SKM-1 treated with dmso at 0.1 percent for 144 hours (cell line): ENCODE data around the gene SLC9A9.

Source experiments
- DNase-seq: peaks from one replicate; lab custom pipeline; 2025; ENCODE audit not compliant: unreplicated experiment; lab: John Stamatoyannopoulos, UW

Gene SLC9A9

DNA sequence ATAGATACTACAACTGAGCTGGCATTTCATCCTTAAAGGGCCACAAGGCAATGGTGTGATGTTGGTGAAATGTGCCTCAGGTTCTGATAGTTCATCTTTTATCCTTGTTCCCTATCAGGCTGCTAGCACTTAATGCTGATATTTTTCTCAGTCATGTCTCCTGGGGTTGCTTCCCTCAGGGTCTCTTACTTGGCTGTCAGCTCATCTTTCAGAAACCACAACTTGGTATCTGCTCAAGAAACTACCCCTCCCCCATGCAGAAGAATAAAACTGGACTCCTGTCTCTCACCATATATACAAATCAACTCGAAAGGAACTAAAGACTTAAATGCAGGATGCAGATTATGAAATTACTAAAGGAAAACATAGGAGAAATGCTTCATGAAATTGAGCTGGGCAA lies 420.6 kb downstream of the SLC9A9 start:
- no peak for DNase-seq

DNA sequence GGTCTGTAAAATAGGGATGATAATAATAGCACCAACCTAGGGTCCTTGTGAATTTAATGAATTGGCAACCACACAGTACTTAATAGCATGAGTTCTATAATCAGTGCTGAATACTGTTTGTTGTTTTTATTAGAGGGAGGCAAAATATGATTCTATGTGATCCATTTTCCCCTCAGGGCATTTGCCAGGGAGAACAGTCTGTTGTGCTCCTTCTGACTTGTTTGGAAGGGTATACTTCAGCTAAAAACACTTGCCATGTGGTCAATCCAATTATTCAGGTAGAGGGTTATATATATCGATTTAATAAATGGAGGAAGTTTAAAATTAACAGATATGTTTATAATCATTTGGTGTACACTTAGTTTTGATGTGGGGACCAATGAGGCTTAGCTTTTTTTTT lies 423.4 kb downstream of the SLC9A9 start:
- no peak for DNase-seq

DNA sequence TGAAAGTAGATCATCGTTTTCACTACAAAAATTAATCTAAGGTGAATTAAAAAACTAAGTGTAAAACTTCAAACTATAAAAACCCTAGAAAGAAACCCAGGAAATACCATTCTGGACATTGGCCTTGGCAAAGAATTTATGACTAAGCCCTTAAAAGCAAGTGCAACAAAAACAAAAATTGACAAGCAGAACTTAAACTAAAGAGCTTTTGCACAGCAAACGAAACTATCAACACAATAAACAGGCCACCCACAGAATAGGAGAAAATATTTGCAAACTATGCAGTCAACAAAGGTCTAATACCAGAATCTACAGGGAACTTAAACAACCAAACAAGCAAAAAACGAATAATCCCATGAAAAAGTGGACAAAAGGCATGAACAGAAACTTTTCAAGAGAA lies 426.7 kb downstream of the SLC9A9 start:
- no peak for DNase-seq

DNA sequence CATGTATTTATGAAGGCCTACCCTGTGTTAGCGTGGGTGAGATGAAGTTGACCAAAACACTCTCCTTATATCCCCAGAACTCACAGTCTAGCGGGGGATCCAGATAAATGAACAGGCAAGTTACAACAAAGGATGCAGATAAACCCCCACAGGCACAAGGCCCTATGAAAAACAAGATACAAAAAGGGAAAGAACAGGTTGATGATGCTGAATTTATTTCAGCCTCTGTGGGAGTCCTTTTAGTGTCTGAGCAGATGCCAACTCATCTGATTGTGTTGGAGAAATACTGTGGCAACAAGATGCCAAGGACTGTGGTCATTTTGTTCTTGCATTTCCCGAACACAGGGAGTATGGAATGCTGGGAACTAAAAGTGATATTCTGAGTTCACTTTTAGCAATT lies 428.7 kb downstream of the SLC9A9 start:
- DNase-seq, result no peak

DNA sequence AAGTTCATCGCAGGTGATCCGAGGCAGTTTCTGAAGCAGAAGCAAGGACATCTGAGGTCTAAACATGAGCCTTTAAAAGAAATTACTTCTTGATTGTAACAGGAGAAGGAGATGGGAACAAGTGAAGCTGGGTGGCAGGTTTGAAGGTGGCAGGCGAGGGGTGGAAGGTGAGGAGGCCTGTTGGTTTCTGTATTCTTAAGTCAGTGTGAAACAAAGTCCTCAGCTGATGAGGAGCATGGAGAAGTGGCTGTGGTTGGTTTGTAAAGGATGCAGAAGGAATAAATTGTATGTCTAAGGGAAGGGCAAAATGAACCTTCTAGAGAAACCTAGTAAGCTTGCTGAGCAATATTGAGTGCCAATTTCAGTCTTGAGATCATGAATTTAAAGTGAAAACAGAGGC lies 429.9 kb downstream of the SLC9A9 start:
- no peak for DNase-seq

DNA sequence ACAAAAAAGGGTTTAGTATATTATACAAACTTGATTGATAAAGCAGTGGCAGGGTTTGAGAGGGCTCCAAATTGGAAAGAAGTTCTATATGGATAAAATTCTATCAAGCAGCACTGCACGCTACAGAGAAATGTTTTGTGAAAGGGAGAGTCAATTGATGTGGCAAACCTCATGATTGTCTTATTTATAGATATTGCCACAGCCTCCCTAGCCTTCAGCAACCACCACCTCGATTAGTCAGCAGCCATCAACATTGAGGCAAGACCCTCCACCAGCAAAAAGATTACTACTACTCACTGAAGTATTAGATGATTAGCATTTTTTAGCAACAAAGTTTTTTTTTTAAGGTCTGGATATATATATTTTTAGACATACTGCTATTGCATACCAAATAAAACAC lies 432.0 kb downstream of the SLC9A9 start:
- DNase-seq, result no peak

DNA sequence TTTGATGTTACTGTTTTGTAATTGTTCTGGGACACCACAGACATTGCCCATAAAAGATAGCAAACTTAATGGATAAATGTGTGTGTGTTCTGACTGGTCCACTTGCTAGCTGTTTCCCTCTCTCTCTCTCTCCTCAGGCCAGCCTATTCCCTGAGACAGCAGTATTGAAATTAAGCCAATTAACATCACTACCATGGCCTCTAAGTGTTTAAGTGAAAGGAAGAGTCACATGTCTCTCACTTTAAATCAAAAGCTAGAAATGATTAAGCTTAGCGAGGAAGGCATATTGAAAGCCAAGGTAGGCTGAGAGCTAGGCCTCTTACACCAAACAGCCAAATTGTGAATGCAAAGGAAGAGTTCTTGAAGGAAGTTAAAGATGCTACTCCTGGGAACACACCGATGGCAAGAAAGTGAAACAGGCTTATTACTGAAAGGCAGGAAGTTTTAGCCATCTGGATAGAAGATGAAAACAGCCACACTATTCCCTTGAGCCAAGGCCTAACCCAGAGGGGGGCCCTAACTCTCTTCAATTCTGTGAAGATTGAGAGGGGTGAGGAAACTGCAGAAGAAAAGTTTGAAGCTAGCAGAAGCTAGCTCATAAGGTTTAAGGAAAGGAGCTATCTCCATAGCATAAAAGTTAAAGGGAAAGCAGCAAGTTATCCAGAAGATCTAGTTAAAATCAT lies 433.6 kb downstream of the SLC9A9 start:
- no peak for DNase-seq

DNA sequence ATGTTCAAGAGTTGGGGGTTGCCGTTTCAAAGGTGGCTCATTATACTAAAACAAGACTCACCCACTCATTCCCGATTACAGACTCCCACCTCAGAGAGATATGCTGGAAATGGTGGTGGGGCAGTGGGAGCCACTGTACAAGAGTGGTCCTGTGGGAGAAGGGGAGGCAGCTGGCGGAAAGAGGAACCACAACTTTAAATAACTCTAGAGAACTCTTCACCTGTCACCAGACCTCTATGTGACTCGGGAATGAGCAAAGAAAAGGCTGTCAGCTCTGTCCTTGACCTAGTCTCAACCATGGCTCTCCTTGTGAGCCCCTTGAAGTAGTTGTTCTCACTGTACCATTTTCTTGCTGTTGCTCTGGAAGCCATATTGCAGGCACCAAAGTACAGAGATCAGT lies 434.9 kb downstream of the SLC9A9 start:
- DNase-seq, result no peak

DNA sequence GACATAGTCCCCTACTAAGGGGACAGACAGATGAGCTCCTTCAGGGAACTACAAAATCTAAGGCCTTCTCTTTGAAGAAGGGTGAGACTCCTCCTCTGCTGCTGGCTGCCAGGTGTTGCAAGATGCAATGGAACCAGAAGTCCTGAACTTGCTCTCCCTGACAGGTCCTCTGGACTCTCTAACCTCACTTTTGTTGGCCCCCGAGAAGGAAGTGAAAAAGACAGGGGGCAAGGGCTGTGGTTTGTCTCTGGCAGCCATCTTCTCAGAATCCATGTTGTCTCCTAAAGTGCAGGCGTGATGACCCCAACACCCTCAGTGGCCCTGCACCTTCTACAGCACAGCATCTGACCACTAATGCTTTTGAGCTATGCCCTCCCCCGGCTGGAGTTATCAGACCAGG lies 436.2 kb downstream of the SLC9A9 start:
- DNase-seq, result no peak

DNA sequence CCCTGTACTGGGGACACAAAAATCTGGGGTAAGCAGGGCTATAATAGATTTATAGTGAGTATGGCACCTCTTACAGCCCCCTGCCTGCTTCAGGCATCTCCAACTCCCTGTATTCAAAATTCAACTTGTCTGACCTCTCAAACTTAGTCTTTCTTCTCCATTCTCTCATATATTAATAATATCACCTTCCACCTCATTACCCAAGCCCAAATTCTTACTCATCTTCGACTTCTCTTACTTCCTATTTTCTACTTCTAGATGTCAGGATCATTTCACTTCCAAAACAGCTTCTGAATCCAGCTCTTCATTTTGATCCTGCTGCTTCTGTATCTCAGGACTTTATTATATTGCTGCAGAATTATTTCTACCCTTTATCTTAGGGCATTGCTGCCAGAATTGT lies 438.0 kb downstream of the SLC9A9 start:
- peak; percentile 4 for DNase-seq

DNA sequence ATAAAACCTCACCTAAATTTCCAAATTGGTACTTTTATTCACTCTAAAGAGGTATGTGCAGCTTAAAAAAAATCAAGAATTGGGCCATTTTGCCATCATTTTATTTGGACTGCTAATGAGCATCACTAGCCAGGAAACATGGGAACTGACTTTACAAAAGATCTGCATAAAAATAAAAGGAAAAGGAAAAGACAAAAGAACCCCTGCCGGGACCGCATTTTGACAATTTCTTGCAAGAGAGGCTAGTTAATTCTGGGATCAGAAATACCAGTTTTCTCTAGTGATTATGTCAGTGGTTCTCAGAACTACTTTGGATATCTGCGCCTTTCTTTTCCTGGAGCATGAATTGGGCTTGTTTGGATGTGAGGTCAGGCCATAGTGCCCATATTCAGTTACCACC lies 439.5 kb downstream of the SLC9A9 start:
- DNase-seq, result no peak

DNA sequence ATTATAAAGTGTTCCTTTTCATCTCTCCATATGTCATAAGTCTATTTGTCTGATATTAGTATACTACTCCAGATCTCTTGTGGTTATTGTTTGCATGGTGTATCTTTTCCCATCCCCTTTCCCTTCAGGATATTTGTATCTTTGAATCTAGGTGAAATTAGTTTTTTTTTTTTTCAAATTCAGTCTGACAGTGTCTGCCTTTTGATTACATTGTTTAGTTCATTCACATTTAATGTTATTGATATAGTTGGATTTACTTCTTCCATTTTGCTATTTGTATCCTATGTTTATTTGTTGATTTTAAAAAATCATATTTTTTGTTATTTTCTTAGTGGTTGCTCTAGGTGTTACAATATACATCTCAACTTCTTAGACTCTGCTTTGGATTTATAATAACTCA lies 445.7 kb downstream of the SLC9A9 start:
- no peak for DNase-seq

DNA sequence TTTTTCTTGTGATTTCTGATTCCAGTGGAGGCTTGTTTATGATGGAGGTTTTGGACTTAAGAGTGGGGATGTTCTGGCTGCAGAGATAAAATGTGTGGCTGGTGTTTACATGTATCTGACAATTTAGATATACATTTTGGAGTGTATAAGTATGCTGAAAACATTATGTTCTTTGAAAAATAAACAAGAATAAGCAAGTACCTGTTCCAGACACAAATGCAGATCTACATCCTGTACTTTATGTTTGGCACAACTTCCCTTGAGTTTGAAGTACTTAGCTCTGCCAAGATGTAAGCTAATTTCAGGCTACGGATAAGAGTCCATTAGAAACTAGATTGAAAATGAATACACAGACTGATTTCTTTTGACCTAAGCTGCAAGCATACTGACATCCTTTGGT lies 451.5 kb downstream of the SLC9A9 start:
- DNase-seq, result no peak

DNA sequence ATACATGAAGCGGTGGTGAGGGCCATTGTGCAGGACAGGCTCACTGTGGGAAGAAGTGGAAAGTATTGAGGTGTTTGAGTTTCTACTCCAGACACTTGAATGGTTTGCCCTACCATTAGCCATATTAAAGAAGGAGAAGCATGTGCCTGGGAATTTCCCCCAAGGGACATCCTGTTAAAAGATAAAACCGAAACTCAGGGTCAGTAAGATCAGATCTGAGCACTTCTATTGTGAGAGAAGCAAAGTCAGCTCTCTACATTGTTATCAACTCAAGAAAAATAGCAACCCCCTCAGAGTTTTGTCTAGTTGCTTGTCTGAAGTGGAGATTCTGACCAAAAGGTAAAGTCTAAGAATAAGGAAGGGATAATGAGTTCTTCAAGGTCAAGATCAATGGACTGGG lies 458.9 kb downstream of the SLC9A9 start:
- DNase-seq, result no peak

DNA sequence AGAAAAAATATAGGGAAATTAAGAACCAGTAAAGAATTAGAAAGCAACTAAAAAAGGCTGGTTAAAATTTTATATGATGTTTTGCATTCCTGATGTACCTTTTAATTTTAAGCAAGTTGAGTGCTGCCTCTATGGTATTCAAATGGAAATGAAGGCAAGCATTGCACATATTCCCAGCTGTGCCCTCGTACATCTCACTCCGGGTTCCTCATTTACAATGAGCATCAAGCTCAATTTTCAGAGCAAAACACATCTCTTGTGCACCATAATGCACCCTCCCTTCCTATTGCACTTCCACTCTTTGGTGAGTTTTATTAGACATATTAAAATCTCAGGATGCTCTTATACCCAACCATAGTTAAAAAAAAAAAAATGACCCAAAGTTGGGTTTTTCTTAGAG lies 460.8 kb downstream of the SLC9A9 start:
- DNase-seq, result no peak

DNA sequence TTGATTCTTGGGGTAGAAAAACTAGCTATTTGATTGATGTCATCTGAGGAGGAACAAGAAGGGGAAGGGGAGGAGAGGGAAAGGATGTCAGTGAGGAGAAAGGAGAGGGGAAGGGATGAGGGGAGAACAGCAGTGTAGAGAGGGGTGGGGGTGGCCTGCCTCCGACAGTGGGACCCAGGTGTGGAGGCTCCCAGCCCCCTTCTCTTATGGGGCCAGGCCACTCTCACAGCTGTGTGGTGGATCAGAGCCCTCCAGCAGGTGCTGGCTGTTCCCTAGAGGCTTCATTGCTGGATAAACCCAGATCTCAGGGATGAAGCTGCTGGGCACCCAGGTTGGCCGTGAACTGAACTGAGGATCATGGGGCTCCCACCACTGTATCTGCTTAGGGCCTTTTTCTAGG lies 464.2 kb downstream of the SLC9A9 start:
- no peak for DNase-seq

DNA sequence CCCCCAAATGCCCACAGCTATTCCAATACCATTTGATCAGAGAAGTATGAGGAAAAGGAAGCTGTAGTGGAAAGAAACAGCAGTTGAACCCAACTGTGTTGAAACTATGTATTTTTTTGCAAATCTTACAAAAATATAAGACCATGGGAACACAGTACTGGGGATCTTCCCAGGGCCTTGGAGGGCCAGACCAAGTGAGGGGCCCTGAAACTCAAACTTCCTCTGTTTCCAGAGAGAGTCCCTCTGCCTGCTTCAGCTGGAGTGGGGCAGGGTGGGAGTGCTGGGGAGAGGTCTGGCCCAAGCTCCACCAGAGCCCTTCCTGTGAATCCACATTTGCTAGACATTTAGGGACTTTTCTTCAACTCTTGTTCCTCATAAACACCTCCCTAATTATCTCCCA lies 464.8 kb downstream of the SLC9A9 start:
- DNase-seq, result no peak

DNA sequence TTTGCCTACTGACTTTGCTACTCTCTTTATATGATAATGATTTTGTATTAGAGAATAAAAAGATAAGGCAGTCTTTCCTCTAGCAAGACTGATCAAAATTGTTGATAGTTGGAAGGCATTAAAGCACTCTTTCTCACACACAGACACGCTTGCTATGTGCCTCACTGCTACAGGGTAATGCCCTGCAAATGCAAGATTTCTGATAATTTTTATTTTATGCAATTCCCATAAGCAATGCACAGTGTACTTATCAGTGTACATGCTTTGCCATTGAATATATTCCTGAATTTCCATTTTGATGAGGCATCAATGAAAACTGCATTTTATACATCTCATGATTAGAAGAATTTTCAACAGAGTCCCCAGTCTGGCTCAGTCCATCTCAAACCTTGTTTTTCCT lies 465.5 kb downstream of the SLC9A9 start:
- DNase-seq, result no peak

DNA sequence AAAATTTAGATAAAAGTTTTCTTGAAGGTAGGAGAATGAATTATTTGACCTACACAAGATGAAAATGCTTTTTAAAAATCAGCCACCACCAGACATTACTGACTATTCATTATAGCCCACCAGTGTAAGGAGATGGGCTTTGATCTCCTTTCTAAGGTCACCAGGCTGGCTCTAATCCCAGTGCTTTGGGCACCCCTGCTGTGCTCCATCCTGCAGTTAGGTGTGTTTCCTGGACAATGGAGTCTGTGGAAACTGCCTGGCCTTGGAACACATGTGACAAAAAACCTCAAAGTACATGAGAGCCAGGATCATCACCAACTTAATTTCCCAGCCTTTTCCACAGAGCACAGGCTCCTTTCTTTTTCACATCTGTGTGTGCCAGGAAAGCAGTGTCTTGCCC lies 467.8 kb downstream of the SLC9A9 start:
- DNase-seq, result no peak

DNA sequence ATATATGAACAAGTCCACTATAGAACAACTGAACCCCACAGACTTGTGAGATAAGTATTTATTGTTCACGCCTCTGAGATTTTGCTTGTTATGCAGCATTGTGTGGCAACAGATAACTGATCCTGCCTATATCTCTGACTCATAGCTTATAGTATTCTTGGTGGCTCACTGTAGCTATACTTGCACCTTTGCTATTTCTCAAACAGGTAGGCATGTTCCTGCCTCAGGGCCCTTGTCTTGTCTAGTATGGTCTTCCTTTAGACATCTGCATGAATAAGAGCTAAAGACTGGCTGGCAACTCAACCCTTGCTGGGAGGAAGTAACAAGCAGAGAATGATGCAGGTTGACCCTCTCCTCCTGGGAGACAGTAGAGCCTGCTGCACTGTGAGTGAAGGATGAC lies 472.6 kb downstream of the SLC9A9 start:
- no peak for DNase-seq

DNA sequence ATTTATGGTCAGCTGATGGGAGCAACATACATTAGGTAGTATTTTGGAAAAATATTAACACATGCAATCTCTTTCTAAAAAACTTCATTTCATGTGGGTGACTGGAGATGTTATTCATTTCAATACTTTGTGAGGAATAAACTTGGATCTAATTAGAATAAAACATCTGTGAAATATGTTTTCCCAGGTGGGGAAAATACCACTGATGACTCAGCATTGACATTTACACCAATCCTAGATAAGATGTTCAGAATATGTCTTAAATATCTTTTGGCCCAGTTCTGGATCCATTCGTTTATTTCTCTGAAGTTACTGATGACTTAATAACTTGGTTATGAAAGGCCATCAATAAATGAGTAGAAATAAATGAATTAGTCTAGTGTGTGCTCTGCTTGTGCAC lies 481.1 kb downstream of the SLC9A9 start:
- no peak for DNase-seq

DNA sequence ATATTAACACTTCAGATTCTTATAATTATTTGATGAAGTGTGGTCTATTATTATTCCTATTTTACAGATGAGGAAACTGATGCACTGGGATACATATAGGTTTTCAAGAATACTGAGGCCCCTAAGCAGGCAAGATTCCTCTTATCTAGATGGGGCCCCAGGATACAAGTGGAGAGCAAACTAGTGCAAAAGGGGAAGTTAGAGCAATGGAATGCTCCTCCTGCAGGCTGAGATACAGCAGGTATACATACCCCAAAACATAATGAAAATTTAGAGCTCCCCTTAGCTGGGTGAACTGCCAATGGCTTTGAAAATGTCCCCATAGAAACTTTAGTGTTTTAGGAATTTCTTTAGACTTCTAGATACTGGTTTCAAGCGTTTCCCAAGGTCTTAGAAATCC lies 481.6 kb downstream of the SLC9A9 start:
- DNase-seq, result no peak

DNA sequence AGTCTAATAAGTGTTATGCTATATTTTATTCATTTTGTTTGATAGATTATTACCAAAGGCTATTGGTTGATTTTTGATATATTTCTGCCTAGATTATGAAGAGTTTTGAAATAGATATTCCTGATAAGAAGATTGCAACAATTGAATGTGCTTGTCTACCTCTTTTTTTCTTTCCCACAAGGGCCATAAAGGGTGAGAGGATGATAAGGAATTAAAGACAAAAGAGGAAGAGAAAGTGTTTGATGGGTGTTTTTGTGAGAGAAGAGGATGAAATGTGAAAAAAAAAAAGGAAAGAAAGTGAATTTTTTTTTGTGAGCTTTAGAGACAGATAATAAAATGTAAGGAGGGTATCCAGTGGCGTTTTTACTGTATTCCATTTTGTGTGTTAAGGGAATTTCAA lies 484.3 kb downstream of the SLC9A9 start:
- no peak for DNase-seq

DNA sequence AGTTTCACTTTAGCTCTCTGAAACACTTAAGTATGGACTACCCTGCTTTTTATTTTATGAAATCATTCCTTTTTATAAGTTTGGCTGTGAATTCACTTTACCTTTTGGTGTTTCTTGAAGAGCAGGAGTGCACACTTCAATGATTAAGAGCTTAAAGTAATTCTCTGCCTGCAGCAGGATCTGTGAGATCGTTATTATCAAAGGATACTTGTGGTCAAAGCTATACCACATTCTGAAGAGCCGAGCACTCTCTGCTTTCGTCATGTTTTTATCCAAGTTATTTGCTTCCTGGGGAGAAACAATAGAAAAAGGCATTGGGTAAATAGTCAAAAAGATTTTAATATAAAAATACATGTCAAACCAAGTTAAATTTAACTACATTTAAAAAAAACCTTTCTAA lies 485.0 kb downstream of the SLC9A9 start:
- DNase-seq, result no peak
